ENCODE measurements around the gene SPRYD7. TPM values are rescaled to one million over a fixed set of nuclear protein-coding genes. Genes with fewer than 3 reads are reported as not detected.

Gene SPRYD7
- total RNA-seq, 1 donor from 2014 or later: 4.9 TPM

GRCh38 chr13:49898792-49899191 is 37.3 kb downstream of the SPRYD7 start:
- no peak for DNase-seq (ENCODE audit: extremely low spot score, unreplicated experiment)
- H3K36me3 Mint-ChIP-seq (ENCODE audit: unreplicated experiment): no peaks in the 10 kb centered on the region
- no peaks in the 10 kb centered on the region for H3K9me3 Mint-ChIP-seq (ENCODE audit: unreplicated experiment)
- H3K27ac Mint-ChIP-seq (ENCODE audit: unreplicated experiment): no peak overlapping the region
- TF ChIP-seq CTCF (IDR thresholded peaks at IDR 0.05): no peak
- no peak overlapping the region for H3K4me3 Mint-ChIP-seq (ENCODE audit: unreplicated experiment)
- peaks cover 2% of the 10 kb centered on the region for H3K27me3 Mint-ChIP-seq (ENCODE audit: unreplicated experiment)
- H3K4me1 Mint-ChIP-seq (ENCODE audit: unreplicated experiment): no peaks in the 10 kb centered on the region

GRCh38 chr13:49897713-49898112 is 38.4 kb downstream of the SPRYD7 start:
- Mint-ChIP-seq H3K4me3 (ENCODE audit: unreplicated experiment) (no peak overlapping the region), H3K27ac (ENCODE audit: unreplicated experiment) (no peak overlapping the region), H3K4me1 (ENCODE audit: unreplicated experiment) (no peaks in the 10 kb centered on the region), H3K27me3 (ENCODE audit: unreplicated experiment) (peaks cover 2% of the 10 kb centered on the region), H3K9me3 (ENCODE audit: unreplicated experiment) (no peaks in the 10 kb centered on the region), H3K36me3 (ENCODE audit: unreplicated experiment) (no peaks in the 10 kb centered on the region)
- TF ChIP-seq CTCF (IDR thresholded peaks at IDR 0.05): no peak
- DNase-seq (ENCODE audit: extremely low spot score, unreplicated experiment): no peak

- Mint-ChIP-seq H3K27me3 (ENCODE audit: unreplicated experiment) (peaks cover 3% of the 10 kb centered on the region), H3K4me1 (ENCODE audit: unreplicated experiment) (no peaks in the 10 kb centered on the region), H3K27ac (ENCODE audit: unreplicated experiment) (no peak overlapping the region), H3K4me3 (ENCODE audit: unreplicated experiment) (no peak overlapping the region), H3K36me3 (ENCODE audit: unreplicated experiment) (no peaks in the 10 kb centered on the region), H3K9me3 (ENCODE audit: unreplicated experiment) (no peaks in the 10 kb centered on the region)
- TF ChIP-seq CTCF (IDR thresholded peaks at IDR 0.05): no peak
- DNase-seq (ENCODE audit: extremely low spot score, unreplicated experiment): no peak
These were observed 40.3 kb downstream of the SPRYD7 start for GRCh38 chr13:49895826-49896225.

- H3K4me3 Mint-ChIP-seq (ENCODE audit: unreplicated experiment): no peak overlapping the region
- no peaks in the 10 kb centered on the region for H3K4me1 Mint-ChIP-seq (ENCODE audit: unreplicated experiment)
- DNase-seq (ENCODE audit: extremely low spot score, unreplicated experiment): no peak
- H3K36me3 Mint-ChIP-seq (ENCODE audit: unreplicated experiment): no peaks in the 10 kb centered on the region
- peaks cover 3% of the 10 kb centered on the region for H3K27me3 Mint-ChIP-seq (ENCODE audit: unreplicated experiment)
- TF ChIP-seq CTCF (IDR thresholded peaks at IDR 0.05): no peak
- H3K9me3 Mint-ChIP-seq (ENCODE audit: unreplicated experiment): peaks cover 3% of the 10 kb centered on the region
- H3K27ac Mint-ChIP-seq (ENCODE audit: unreplicated experiment): no peak overlapping the region
These were observed 42.5 kb downstream of the SPRYD7 start for GRCh38 chr13:49893591-49893990.

- Mint-ChIP-seq H3K36me3 (ENCODE audit: unreplicated experiment) (no peaks in the 10 kb centered on the region), H3K27me3 (ENCODE audit: unreplicated experiment) (peaks cover 3% of the 10 kb centered on the region), H3K4me3 (ENCODE audit: unreplicated experiment) (no peak overlapping the region), H3K27ac (ENCODE audit: unreplicated experiment) (no peak overlapping the region), H3K9me3 (ENCODE audit: unreplicated experiment) (peaks cover 4% of the 10 kb centered on the region), H3K4me1 (ENCODE audit: unreplicated experiment) (no peaks in the 10 kb centered on the region)
- no peak for TF ChIP-seq CTCF (IDR thresholded peaks at IDR 0.05)
- DNase-seq (ENCODE audit: extremely low spot score, unreplicated experiment): no peak
These were observed 45.8 kb downstream of the SPRYD7 start for GRCh38 chr13:49890376-49890775.

Measured in osteocyte (in vitro differentiated cells).